Esophagus muscularis mucosa (tissue), 3 donors: Measurements from ENCODE around the gene PLSCR2.

Source experiments
- CTCF ChIP-seq, 3 experiments: fragments of 200-600 bp in 2 of 3; fragments of 450-650 bp in 1 of 3; sonication (generic) in 2 of 3; IDR thresholded peaks; one replicate each; pipeline ENCODE4 v1.5.1; 2017 to 2019; ENCODE audit warnings: antibody characterized with exemption in 3 of 3, mild to moderate bottlenecking in 2 of 3, moderate library complexity in 1 of 3
- POLR2A ChIP-seq: fragments of 450-650 bp; IDR thresholded peaks from one replicate; pipeline ENCODE4 v1.6.1; 2017; ENCODE audit warnings: antibody characterized with exemption, moderate library complexity, mild to moderate bottlenecking, low read depth

- TF ChIP-seq POLR2A, result no peak
- TF ChIP-seq CTCF (IDR thresholded peaks at IDR 0.05), result no peak
Measured at GRCh38 chr3:146503461-146504202, 34.3 kb upstream of the PLSCR2 start.
